SK-N-MC (cell line): ENCODE measurements around the gene GRM5.
"Not testable (repeated sequence)": the region's sequence is repeated elsewhere in the genome, so short reads cannot be mapped to it uniquely, and the experiment has no call there.

Source experiments
- DNase-seq: peaks from one replicate; pipeline ENCODE4 v3.0.0-alpha.2; 2011; ENCODE audit warnings: low read depth, low spot score
- H3K27ac ChIP-seq: fragments of 200-600 bp; sonication (generic); 2 replicates; pipeline ENCODE4 v1.5.1; 2016; ENCODE audit warnings: mixed run types
- H3K36me3 ChIP-seq: fragments of 200-600 bp; sonication (generic); 2 replicates; pipeline ENCODE4 v1.6.1; 2017; ENCODE audit warnings: antibody characterized with exemption, low read length, mixed read lengths; ENCODE audit not compliant: insufficient read depth
- H3K4me3 ChIP-seq: fragments of 200-600 bp; sonication (generic); 2 replicates; pipeline ENCODE4 v1.5.1; 2016
- H3K9ac ChIP-seq: fragments of 200-600 bp; sonication (generic); 2 replicates; pipeline ENCODE4 v1.8.0; 2017; ENCODE audit warnings: mixed run types, mixed read lengths; ENCODE audit not compliant: insufficient read length
- H3K9me3 ChIP-seq: fragments of 200-600 bp; sonication (generic); 2 replicates; pipeline ENCODE4 v1.6.1; 2017; ENCODE audit warnings: low read depth, mild to moderate bottlenecking, antibody characterized with exemption, low read length, moderate library complexity, mixed read lengths
- EZH2 ChIP-seq: fragments of 200-600 bp; sonication (generic); IDR thresholded peaks from one replicate; pipeline ENCODE4 v1.6.1; 2017; ENCODE audit warnings: antibody characterized with exemption
- FOXP2 ChIP-seq: optimal IDR thresholded peaks from 2 replicates; pipeline ENCODE3; 2011; ENCODE audit warnings: mild to moderate bottlenecking, moderate library complexity; ENCODE audit not compliant: insufficient read depth; ENCODE audit errors: extremely low read length, control extremely low read depth
- POLR2AphosphoS5 ChIP-seq: IDR thresholded peaks from 2 replicates; pipeline ENCODE4 v1.6.1; 2012; ENCODE audit warnings: mild to moderate bottlenecking, low read depth, low read length, borderline replicate concordance

Gene GRM5

GRCh38 chr11:88536616-88537265 lies 529.0 kb downstream of the GRM5 start:
- Histone ChIP-seq H3K9me3 (no peaks in the 10 kb centered on the region), H3K4me3 (no peak overlapping the region), H3K9ac (no peak overlapping the region), H3K36me3 (no peaks in the 10 kb centered on the region), H3K27ac (no peak overlapping the region)
- DNase-seq = no peak
- TF ChIP-seq POLR2AphosphoS5 (no peak), FOXP2 (no peak), EZH2 (no peak)

- DNase-seq = no peak
- Histone ChIP-seq H3K9ac (no peak overlapping the region), H3K9me3 (no peaks in the 10 kb centered on the region), H3K36me3 (no peaks in the 10 kb centered on the region), H3K27ac (no peak overlapping the region), H3K4me3 (no peak overlapping the region)
- TF ChIP-seq FOXP2 (no peak), POLR2AphosphoS5 (no peak), EZH2 (no peak)
Observed at GRCh38 chr11:88535916-88536547, 529.8 kb downstream of the GRM5 start.

GRCh38 chr11:88535266-88535665 lies 530.5 kb downstream of the GRM5 start:
- DNase-seq = no peak
- no peak for TF ChIP-seq EZH2
- TF ChIP-seq FOXP2 = no peak
- no peak for TF ChIP-seq POLR2AphosphoS5

GRCh38 chr11:88534706-88535105 lies 531.1 kb downstream of the GRM5 start:
- not testable (repeated sequence) for H3K36me3 ChIP-seq, DNase-seq, H3K27ac ChIP-seq, H3K9ac ChIP-seq, H3K9me3 ChIP-seq, H3K4me3 ChIP-seq

More at GRCh38 chr11:88535266-88535665, 530.5 kb downstream of the GRM5 start:
- H3K36me3 ChIP-seq = no peaks in the 10 kb centered on the region
- H3K4me3 ChIP-seq = no peak overlapping the region
- H3K27ac ChIP-seq = no peak overlapping the region
- no peak overlapping the region for H3K9ac ChIP-seq
- no peaks in the 10 kb centered on the region for H3K9me3 ChIP-seq

- Histone ChIP-seq H3K4me3 (no peak overlapping the region), H3K36me3 (no peaks in the 10 kb centered on the region), H3K9ac (no peak overlapping the region), H3K27ac (no peak overlapping the region), H3K9me3 (no peaks in the 10 kb centered on the region)
- DNase-seq = no peak
- TF ChIP-seq FOXP2 = no peak
- TF ChIP-seq EZH2 = no peak
- TF ChIP-seq POLR2AphosphoS5 = no peak
Observed at GRCh38 chr11:88534185-88534584, 531.6 kb downstream of the GRM5 start.

GRCh38 chr11:88533001-88533400 lies 532.8 kb downstream of the GRM5 start:
- TF ChIP-seq POLR2AphosphoS5 = no peak
- TF ChIP-seq FOXP2 = no peak
- no peak for TF ChIP-seq EZH2
- no peak overlapping the region for H3K27ac ChIP-seq
- no peak for DNase-seq
- no peak overlapping the region for H3K9ac ChIP-seq
- no peaks in the 10 kb centered on the region for H3K9me3 ChIP-seq
- H3K4me3 ChIP-seq = no peak overlapping the region
- no peaks in the 10 kb centered on the region for H3K36me3 ChIP-seq

- no peak overlapping the region for H3K27ac ChIP-seq
- DNase-seq = no peak
Observed at GRCh38 chr11:88531831-88532230, 534.0 kb downstream of the GRM5 start.

GRCh38 chr11:88529426-88529825 lies 536.4 kb downstream of the GRM5 start:
- no peak for TF ChIP-seq EZH2
- no peak for TF ChIP-seq FOXP2
- TF ChIP-seq POLR2AphosphoS5 = no peak
- no peaks in the 10 kb centered on the region for H3K36me3 ChIP-seq
- no peak for DNase-seq
- H3K27ac ChIP-seq = no peak overlapping the region
- H3K4me3 ChIP-seq = no peak overlapping the region
- H3K9me3 ChIP-seq = no peaks in the 10 kb centered on the region
- no peak overlapping the region for H3K9ac ChIP-seq

More at GRCh38 chr11:88531831-88532230, 534.0 kb downstream of the GRM5 start:
- H3K36me3 ChIP-seq = no peaks in the 10 kb centered on the region
- no peak overlapping the region for H3K9ac ChIP-seq
- no peak overlapping the region for H3K4me3 ChIP-seq
- H3K9me3 ChIP-seq = no peaks in the 10 kb centered on the region
- TF ChIP-seq EZH2 (no peak), POLR2AphosphoS5 (no peak), FOXP2 (no peak)

- TF ChIP-seq POLR2AphosphoS5 (no peak), EZH2 (no peak), FOXP2 (no peak)
- no peaks in the 10 kb centered on the region for H3K36me3 ChIP-seq
- H3K27ac ChIP-seq = no peak overlapping the region
- H3K9ac ChIP-seq = no peak overlapping the region
- H3K9me3 ChIP-seq = no peaks in the 10 kb centered on the region
- H3K4me3 ChIP-seq = no peak overlapping the region
- DNase-seq = no peak
Observed at GRCh38 chr11:88523386-88524071, 542.3 kb downstream of the GRM5 start.
